ENCODE data around the gene PLXNB3.

GRCh38 chrX:153762626-153763173 is 1.3 kb upstream of the PLXNB3 start:
- TF ChIP-seq CTCF (IDR thresholded peaks at IDR 0.05) (no peak), POLR2AphosphoS5 (IDR thresholded peaks at IDR 0.05; ENCODE audit: low read depth, low read length) (no peak), SIN3A (IDR thresholded peaks at IDR 0.05; ENCODE audit: borderline replicate concordance, insufficient read depth, low read depth, low read length) (no peak), TCF7L2 (IDR thresholded peaks at IDR 0.05; ENCODE audit: low read depth, low read length) (no peak)
- TF ChIP-seq, protein P1, sequence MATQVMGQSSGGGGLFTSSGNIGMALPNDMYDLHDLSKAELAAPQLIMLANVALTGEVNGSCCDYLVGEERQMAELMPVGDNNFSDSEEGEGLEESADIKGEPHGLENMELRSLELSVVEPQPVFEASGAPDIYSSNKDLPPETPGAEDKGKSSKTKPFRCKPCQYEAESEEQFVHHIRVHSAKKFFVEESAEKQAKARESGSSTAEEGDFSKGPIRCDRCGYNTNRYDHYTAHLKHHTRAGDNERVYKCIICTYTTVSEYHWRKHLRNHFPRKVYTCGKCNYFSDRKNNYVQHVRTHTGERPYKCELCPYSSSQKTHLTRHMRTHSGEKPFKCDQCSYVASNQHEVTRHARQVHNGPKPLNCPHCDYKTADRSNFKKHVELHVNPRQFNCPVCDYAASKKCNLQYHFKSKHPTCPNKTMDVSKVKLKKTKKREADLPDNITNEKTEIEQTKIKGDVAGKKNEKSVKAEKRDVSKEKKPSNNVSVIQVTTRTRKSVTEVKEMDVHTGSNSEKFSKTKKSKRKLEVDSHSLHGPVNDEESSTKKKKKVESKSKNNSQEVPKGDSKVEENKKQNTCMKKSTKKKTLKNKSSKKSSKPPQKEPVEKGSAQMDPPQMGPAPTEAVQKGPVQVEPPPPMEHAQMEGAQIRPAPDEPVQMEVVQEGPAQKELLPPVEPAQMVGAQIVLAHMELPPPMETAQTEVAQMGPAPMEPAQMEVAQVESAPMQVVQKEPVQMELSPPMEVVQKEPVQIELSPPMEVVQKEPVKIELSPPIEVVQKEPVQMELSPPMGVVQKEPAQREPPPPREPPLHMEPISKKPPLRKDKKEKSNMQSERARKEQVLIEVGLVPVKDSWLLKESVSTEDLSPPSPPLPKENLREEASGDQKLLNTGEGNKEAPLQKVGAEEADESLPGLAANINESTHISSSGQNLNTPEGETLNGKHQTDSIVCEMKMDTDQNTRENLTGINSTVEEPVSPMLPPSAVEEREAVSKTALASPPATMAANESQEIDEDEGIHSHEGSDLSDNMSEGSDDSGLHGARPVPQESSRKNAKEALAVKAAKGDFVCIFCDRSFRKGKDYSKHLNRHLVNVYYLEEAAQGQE (IDR thresholded peaks at IDR 0.05; ENCODE audit: insufficient read depth in 1 of 2, low read depth in 2 of 2, low read length in 1 of 2), result no peak
